Stimulated activated CD4-positive, alpha-beta T cell treated with anti-CD3 and anti-CD28 coated beads, TNF-alpha, amount 100 ng/mL, for 4 hours (primary cell): ENCODE data around the gene CSNK1G1.

Source experiments
- DNase-seq, 3 experiments: peaks; one replicate each; pipeline ENCODE4 v3.0.0-alpha.2; 2020; ENCODE audit warnings: low read depth in 3 of 3

Gene CSNK1G1

GRCh38 chr15:64191971-64192830 is 163.8 kb downstream of the CSNK1G1 start:
- no peak for DNase-seq

- no peak for DNase-seq
Observed at GRCh38 chr15:64187396-64188191, 168.4 kb downstream of the CSNK1G1 start.

GRCh38 chr15:64185146-64185911 is 170.6 kb downstream of the CSNK1G1 start:
- DNase-seq = no peak

GRCh38 chr15:64182859-64183370 is 173.1 kb downstream of the CSNK1G1 start:
- no peak for DNase-seq

- no peak for DNase-seq
Observed at GRCh38 chr15:64180235-64180824, 175.6 kb downstream of the CSNK1G1 start.

- no peak for DNase-seq
Observed at GRCh38 chr15:64166102-64166890, 189.7 kb downstream of the CSNK1G1 start.

- no peak for DNase-seq
Observed at GRCh38 chr15:64164436-64164835, 191.5 kb downstream of the CSNK1G1 start.

GRCh38 chr15:64163659-64164362 is 192.2 kb downstream of the CSNK1G1 start:
- no peak for DNase-seq

- DNase-seq = peak; percentile 93 to 94 (median 93)
Observed at GRCh38 chr15:64162869-64163658, 192.9 kb downstream of the CSNK1G1 start, which contains the start of gene PPIB. Gene PPIB (minus strand): TSS chr15:64163022. CDS start chr15:64162986, 36 bp downstream.

GRCh38 chr15:64162478-64162868 is 193.5 kb downstream of the CSNK1G1 start:
- DNase-seq = no peak

GRCh38 chr15:64161688-64162477 is 194.1 kb downstream of the CSNK1G1 start:
- no peak for DNase-seq

- DNase-seq = no peak
Observed at GRCh38 chr15:64158363-64159134, 197.4 kb downstream of the CSNK1G1 start.

- no peak for DNase-seq
Observed at GRCh38 chr15:64157599-64158125, 198.3 kb downstream of the CSNK1G1 start.

- DNase-seq = no peak
Observed at GRCh38 chr15:64156652-64157331, 199.2 kb downstream of the CSNK1G1 start.

- DNase-seq = no peak
Observed at GRCh38 chr15:64155802-64156651, 199.9 kb downstream of the CSNK1G1 start.
